Measurements from ENCODE around the gene MT1G.

MT1G gene

GRCh38 chr16:56651586-56651985 is 16.3 kb downstream of the MT1G start, which contains the start of gene MT1B:
MT1B (plus strand) TSS chr16:56651886; CDS start chr16:56651954, 68 bp downstream.
- TF ChIP-seq POU2F2 (IDR thresholded peaks at IDR 0.05; ENCODE audit: low read depth, low read length), result no peak
- TF ChIP-seq POLR2AphosphoS5 (IDR thresholded peaks at IDR 0.05; ENCODE audit: low read depth, low read length), result no peak
- no peak for DNase-seq (ENCODE audit: insufficient read length, low spot score)
- FAIRE-seq, result no peak

DNA sequence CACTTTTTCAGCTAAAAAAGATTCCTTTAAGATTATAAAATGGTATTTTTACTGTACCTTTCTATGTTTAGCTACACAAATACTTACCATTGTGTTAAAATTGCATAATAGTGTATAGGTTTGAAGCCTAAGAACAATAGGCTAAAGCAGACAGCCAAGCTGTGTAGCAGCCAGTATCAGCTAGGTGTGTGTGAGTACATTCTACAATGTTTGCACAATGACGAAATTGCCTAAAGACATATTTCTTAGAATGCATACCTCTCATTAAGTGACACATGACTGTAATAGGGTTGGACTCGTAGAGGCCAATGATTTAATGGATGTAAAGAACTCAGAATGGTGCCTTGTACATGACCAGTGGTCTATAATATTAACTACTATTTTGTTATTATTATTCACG is 18.0 kb downstream of the MT1G start:
- no peak for DNase-seq (ENCODE audit: insufficient read length, low spot score)
- FAIRE-seq, result no peak
- TF ChIP-seq POLR2A (IDR thresholded peaks at IDR 0.05; ENCODE audit: low read depth, low read length) (no peak), SPI1 (IDR thresholded peaks at IDR 0.05; ENCODE audit: low read depth, low read length) (no peak), TAF1 (IDR thresholded peaks at IDR 0.05; ENCODE audit: low read depth, low read length) (no peak), POLR2AphosphoS5 (IDR thresholded peaks at IDR 0.05; ENCODE audit: low read depth, low read length) (no peak), PAX5 (IDR thresholded peaks at IDR 0.05; ENCODE audit: insufficient read depth, low read length, severe bottlenecking) (no peak), POU2F2 (IDR thresholded peaks at IDR 0.05; ENCODE audit: low read depth, low read length) (no peak)

DNA sequence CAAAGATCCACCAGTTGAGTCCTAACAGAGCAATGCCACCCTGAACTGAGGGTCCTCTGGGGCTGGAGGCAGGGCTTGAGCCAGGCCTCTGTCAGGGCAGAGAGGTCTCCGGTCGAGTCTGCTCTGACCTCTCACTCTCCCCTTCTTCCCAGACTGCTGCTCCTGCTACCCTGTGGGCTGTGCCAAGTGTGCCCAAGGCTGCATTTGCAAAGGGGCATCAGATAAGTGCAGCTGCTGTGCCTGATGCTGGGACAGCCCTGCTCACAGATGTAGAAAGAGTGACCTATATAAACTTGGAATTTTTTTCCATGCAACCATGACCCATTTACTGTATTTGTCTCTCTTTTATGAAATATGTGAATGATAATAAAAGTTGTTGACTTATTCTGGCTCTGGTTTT is 18.6 kb downstream of the MT1G start:
- DNase-seq (ENCODE audit: insufficient read length, low spot score) (no peak), FAIRE-seq (no peak)
- TF ChIP-seq POLR2A (IDR thresholded peaks at IDR 0.05; ENCODE audit: low read depth, low read length) (no peak), PAX5 (IDR thresholded peaks at IDR 0.05; ENCODE audit: insufficient read depth, low read length, severe bottlenecking) (no peak), POU2F2 (IDR thresholded peaks at IDR 0.05; ENCODE audit: low read depth, low read length) (no peak), SPI1 (IDR thresholded peaks at IDR 0.05; ENCODE audit: low read depth, low read length) (no peak), POLR2AphosphoS5 (IDR thresholded peaks at IDR 0.05; ENCODE audit: low read depth, low read length) (no peak), TAF1 (IDR thresholded peaks at IDR 0.05; ENCODE audit: low read depth, low read length) (no peak)

GRCh38 chr16:56647641-56648431 is 20.0 kb downstream of the MT1G start:
- DNase-seq (ENCODE audit: insufficient read length, low spot score) (no peak), FAIRE-seq (no peak)
- no peak for TF ChIP-seq SPI1 (IDR thresholded peaks at IDR 0.05; ENCODE audit: low read depth, low read length)
- no peak for TF ChIP-seq POU2F2 (IDR thresholded peaks at IDR 0.05; ENCODE audit: low read depth, low read length)
- no peak for TF ChIP-seq POLR2AphosphoS5 (IDR thresholded peaks at IDR 0.05; ENCODE audit: low read depth, low read length)

- FAIRE-seq, result no peak
- DNase-seq (ENCODE audit: insufficient read length, low spot score), result no peak
- TF ChIP-seq PAX5 (IDR thresholded peaks at IDR 0.05; ENCODE audit: insufficient read depth, low read length, severe bottlenecking) (no peak), POU2F2 (IDR thresholded peaks at IDR 0.05; ENCODE audit: low read depth, low read length) (no peak)
Observed at GRCh38 chr16:56645838-56646237, 22.0 kb downstream of the MT1G start.

- FAIRE-seq, result no peak
- DNase-seq (ENCODE audit: insufficient read length, low spot score), result no peak
- TF ChIP-seq POLR2AphosphoS5 (IDR thresholded peaks at IDR 0.05; ENCODE audit: low read depth, low read length), result no peak
- no peak for TF ChIP-seq POLR2A (IDR thresholded peaks at IDR 0.05; ENCODE audit: low read depth, low read length)
- TF ChIP-seq SPI1 (IDR thresholded peaks at IDR 0.05; ENCODE audit: low read depth, low read length), result no peak
- no peak for TF ChIP-seq POU2F2 (IDR thresholded peaks at IDR 0.05; ENCODE audit: low read depth, low read length)
- no peak for TF ChIP-seq TAF1 (IDR thresholded peaks at IDR 0.05; ENCODE audit: low read depth, low read length)
- no peak for TF ChIP-seq PAX5 (IDR thresholded peaks at IDR 0.05; ENCODE audit: insufficient read depth, low read length, severe bottlenecking)
Observed at GRCh38 chr16:56645311-56645710, 22.6 kb downstream of the MT1G start.

DNA sequence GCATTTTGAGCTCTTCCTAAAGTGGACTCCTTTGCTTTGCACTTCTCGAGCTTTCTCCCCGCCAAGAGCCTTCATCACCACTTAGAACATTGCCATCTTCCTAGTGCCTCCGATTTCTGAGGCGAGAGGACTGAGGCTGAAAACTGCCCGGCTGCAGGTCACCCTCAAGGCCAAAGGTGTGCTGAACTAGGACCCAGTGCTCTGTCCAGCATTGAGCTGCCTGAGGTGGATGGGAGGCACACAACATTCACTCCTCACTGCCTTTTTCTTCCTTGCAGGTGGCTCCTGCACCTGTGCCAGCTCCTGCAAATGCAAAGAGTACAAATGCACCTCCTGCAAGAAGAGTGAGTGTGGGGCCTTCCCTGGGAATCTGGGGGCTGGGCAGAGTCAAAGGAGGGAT is 24.0 kb downstream of the MT1G start:
- TF ChIP-seq POLR2AphosphoS5 (IDR thresholded peaks at IDR 0.05; ENCODE audit: low read depth, low read length) (no peak), PAX5 (IDR thresholded peaks at IDR 0.05; ENCODE audit: insufficient read depth, low read length, severe bottlenecking) (no peak), SPI1 (IDR thresholded peaks at IDR 0.05; ENCODE audit: low read depth, low read length) (no peak), POU2F2 (IDR thresholded peaks at IDR 0.05; ENCODE audit: low read depth, low read length) (no peak), POLR2A (IDR thresholded peaks at IDR 0.05; ENCODE audit: low read depth, low read length) (no peak), TAF1 (IDR thresholded peaks at IDR 0.05; ENCODE audit: low read depth, low read length) (no peak)
- FAIRE-seq (no peak), DNase-seq (ENCODE audit: insufficient read length, low spot score) (no peak)

GRCh38 chr16:56643080-56643778 is 24.6 kb downstream of the MT1G start:
- FAIRE-seq, result no peak
- no peak for DNase-seq (ENCODE audit: insufficient read length, low spot score)
- TF ChIP-seq POU2F2 (IDR thresholded peaks at IDR 0.05; ENCODE audit: low read depth, low read length) (no peak), SPI1 (IDR thresholded peaks at IDR 0.05; ENCODE audit: low read depth, low read length) (no peak), POLR2A (IDR thresholded peaks at IDR 0.05; ENCODE audit: low read depth, low read length) (no peak), POLR2AphosphoS5 (IDR thresholded peaks at IDR 0.05; ENCODE audit: low read depth, low read length) (no peak), PAX5 (IDR thresholded peaks at IDR 0.05; ENCODE audit: insufficient read depth, low read length, severe bottlenecking) (no peak), TAF1 (IDR thresholded peaks at IDR 0.05; ENCODE audit: low read depth, low read length) (no peak)

- DNase-seq (ENCODE audit: insufficient read length, low spot score), result no peak
- no peak for FAIRE-seq
- no peak for TF ChIP-seq POU2F2 (IDR thresholded peaks at IDR 0.05; ENCODE audit: low read depth, low read length)
- TF ChIP-seq POLR2A (IDR thresholded peaks at IDR 0.05; ENCODE audit: low read depth, low read length), result no peak
- no peak for TF ChIP-seq POLR2AphosphoS5 (IDR thresholded peaks at IDR 0.05; ENCODE audit: low read depth, low read length)
- TF ChIP-seq SPI1 (IDR thresholded peaks at IDR 0.05; ENCODE audit: low read depth, low read length), result no peak
- TF ChIP-seq PAX5 (IDR thresholded peaks at IDR 0.05; ENCODE audit: insufficient read depth, low read length, severe bottlenecking), result no peak
- no peak for TF ChIP-seq TAF1 (IDR thresholded peaks at IDR 0.05; ENCODE audit: low read depth, low read length)
Observed at GRCh38 chr16:56641166-56641565, 26.7 kb downstream of the MT1G start.

DNA sequence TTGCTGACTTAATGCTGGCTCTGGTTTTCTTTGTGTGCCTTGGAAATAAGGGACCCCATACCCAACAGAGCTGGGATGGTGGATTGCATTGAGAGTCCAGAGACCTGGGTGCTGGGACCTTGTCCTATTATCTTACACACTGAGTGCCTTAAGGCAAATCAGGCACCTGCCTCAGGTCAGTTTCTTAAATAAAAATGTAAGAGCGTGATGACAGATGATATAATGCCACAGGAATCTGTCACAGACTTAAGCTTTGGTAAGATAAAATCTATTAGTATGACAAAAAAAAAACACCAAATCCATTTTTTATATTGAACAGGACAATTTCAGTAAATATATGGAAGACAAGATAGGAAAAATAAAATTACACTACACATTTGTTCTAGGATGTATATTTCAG is 27.8 kb downstream of the MT1G start:
- FAIRE-seq (no peak), DNase-seq (ENCODE audit: insufficient read length, low spot score) (no peak)
- no peak for TF ChIP-seq POU2F2 (IDR thresholded peaks at IDR 0.05; ENCODE audit: low read depth, low read length)
- TF ChIP-seq POLR2AphosphoS5 (IDR thresholded peaks at IDR 0.05; ENCODE audit: low read depth, low read length), result no peak
- TF ChIP-seq PAX5 (IDR thresholded peaks at IDR 0.05; ENCODE audit: insufficient read depth, low read length, severe bottlenecking), result no peak
- no peak for TF ChIP-seq SPI1 (IDR thresholded peaks at IDR 0.05; ENCODE audit: low read depth, low read length)
- TF ChIP-seq POLR2A (IDR thresholded peaks at IDR 0.05; ENCODE audit: low read depth, low read length), result no peak
- no peak for TF ChIP-seq TAF1 (IDR thresholded peaks at IDR 0.05; ENCODE audit: low read depth, low read length)
